ENCODE measurements around the gene FAM81B. TPM values are rescaled to one million over a fixed set of nuclear protein-coding genes. Genes with fewer than 3 reads are reported as not detected.
"Not testable (repeated sequence)": the region's sequence is repeated elsewhere in the genome, so short reads cannot be mapped to it uniquely, and the experiment has no call there.

Gene FAM81B
- total RNA-seq, 3 donors from 2014 or later (not counting 1 experiment from before 2014, with no cell fraction given) = not detected

DNA sequence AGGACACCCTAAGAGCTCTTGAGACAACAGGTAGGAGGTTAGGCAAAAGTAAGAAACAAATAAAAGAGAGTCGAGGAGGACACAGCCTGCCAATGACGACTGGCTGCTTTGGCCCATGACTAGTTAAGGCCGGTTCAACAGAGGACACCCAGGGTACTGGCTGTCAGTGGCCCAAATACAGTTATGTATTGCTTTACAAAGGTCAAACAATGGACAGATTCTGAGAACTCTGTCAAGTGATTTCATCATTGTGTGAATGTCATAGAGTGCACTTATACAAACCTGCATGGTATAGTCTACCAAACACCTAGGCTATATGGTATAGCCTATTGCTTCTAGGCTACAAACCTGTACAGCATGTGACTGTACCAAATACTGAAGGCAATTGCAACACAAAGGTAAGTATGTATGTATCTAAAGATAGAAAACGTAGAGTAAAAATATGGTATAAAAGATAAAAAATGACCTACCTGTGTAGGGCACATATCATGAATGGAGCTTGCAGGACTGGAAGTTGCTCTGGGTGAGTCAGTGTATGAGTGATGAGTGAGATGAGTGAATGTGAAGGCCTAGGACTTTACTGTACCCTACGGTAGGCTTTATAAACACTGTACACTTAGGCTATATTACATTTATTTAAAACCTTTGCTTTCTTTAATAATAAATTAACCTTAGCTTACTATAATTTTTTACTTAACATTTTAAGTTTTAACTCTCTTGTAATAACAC is 6.5 kb upstream of the FAM81B start:
- ATAC-seq (no peak), DNase-seq (no peak)
- H3K27me3 ChIP-seq (ENCODE audit: control insufficient read depth, insufficient read depth, low read length) = no peaks in the 10 kb centered on the region
- no peak overlapping the region for H3K4me3 Mint-ChIP-seq
- no peak overlapping the region for H3K4me3 ChIP-seq (ENCODE audit: low read length)
- H3K4me1 Mint-ChIP-seq = peaks cover 11 to 17% of the 10 kb centered on the region in 2 donors
- H3K9me3 ChIP-seq (ENCODE audit: control insufficient read depth, insufficient read depth, low read length) = no peaks in the 10 kb centered on the region
- TF ChIP-seq, protein P1, sequence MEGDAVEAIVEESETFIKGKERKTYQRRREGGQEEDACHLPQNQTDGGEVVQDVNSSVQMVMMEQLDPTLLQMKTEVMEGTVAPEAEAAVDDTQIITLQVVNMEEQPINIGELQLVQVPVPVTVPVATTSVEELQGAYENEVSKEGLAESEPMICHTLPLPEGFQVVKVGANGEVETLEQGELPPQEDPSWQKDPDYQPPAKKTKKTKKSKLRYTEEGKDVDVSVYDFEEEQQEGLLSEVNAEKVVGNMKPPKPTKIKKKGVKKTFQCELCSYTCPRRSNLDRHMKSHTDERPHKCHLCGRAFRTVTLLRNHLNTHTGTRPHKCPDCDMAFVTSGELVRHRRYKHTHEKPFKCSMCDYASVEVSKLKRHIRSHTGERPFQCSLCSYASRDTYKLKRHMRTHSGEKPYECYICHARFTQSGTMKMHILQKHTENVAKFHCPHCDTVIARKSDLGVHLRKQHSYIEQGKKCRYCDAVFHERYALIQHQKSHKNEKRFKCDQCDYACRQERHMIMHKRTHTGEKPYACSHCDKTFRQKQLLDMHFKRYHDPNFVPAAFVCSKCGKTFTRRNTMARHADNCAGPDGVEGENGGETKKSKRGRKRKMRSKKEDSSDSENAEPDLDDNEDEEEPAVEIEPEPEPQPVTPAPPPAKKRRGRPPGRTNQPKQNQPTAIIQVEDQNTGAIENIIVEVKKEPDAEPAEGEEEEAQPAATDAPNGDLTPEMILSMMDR (IDR thresholded peaks at IDR 0.05) = no peak
- H3K27me3 Mint-ChIP-seq (ENCODE audit: low read depth in 2 of 2) = no peaks in the 10 kb centered on the region
- no peaks in the 10 kb centered on the region for H3K36me3 ChIP-seq (ENCODE audit: control insufficient read depth, insufficient read depth, low read length)
- no peaks in the 10 kb centered on the region for H3K36me3 Mint-ChIP-seq
- 81% methylated on average over 4 of the region's 5 CpGs for WGBS (ENCODE audit: insufficient coverage)
- no peak overlapping the region for H3K27ac Mint-ChIP-seq
- H3K9me3 Mint-ChIP-seq = peaks cover 0 to 4% of the 10 kb centered on the region in 2 donors
- no peaks in the 10 kb centered on the region for H3K4me1 ChIP-seq (ENCODE audit: control insufficient read depth, insufficient read depth, low read length)
- H3K27ac ChIP-seq (ENCODE audit: low read length) = no peak overlapping the region
- intact Hi-C loops (cut with micrococcal nuclease) = no loop called here

DNA sequence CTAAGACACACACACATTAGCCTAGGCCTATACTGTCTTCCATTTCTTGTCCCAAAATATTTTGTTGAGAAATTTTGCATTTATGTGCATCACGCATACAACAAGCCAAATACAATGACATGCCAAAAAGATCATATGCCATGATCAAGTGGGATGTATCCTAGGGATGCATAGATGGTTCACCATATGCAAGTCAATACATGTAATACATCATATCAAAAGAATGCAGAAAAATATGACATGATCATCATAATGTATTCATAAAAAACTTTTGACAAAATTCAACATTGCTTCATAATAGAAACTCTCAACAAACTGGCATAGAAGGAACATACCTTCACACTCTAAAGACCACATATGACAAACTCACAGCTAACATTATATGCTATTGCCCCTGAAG is 5.8 kb upstream of the FAM81B start:
- no peak for ATAC-seq
- Mint-ChIP-seq H3K27ac (no peak overlapping the region), H3K27me3 (ENCODE audit: low read depth in 2 of 2) (no peaks in the 10 kb centered on the region), H3K4me3 (no peak overlapping the region), H3K36me3 (no peaks in the 10 kb centered on the region), H3K4me1 (peaks cover 4 to 10% of the 10 kb centered on the region in 2 donors), H3K9me3 (peaks cover 0 to 3% of the 10 kb centered on the region in 2 donors)
- DNase-seq = no peak
- Histone ChIP-seq H3K27ac (ENCODE audit: low read length) (no peak overlapping the region), H3K9me3 (ENCODE audit: control insufficient read depth, insufficient read depth, low read length) (no peaks in the 10 kb centered on the region), H3K4me1 (ENCODE audit: control insufficient read depth, insufficient read depth, low read length) (no peaks in the 10 kb centered on the region), H3K4me3 (ENCODE audit: low read length) (no peak overlapping the region), H3K36me3 (ENCODE audit: control insufficient read depth, insufficient read depth, low read length) (no peaks in the 10 kb centered on the region), H3K27me3 (ENCODE audit: control insufficient read depth, insufficient read depth, low read length) (no peaks in the 10 kb centered on the region)
- intact Hi-C loops (cut with micrococcal nuclease) = no loop called here
- TF ChIP-seq, protein P1 (IDR thresholded peaks at IDR 0.05) = no peak
- 100% methylated on average over 1 of the region's 1 CpG for whole genome bisulfite sequencing (ENCODE audit: insufficient coverage)

DNA sequence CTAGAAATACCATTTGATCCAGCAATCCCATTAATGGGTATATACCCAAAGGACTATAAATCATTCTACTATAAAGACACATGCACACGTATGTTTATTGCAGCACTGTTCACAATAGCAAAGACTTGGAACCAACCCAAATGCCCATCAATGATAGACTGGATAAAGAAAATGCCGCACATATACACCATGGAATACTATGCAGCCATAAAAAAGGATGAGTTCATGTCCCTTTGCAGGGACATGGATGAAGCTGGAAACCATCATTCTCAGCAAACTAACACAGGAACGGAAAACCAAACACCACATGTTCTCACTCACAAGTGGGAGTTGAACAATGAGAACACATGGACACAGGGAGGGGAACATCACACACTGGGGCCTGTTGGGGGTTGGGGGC is 799 bp downstream of the FAM81B start:
- ATAC-seq; H3K36me3 Mint-ChIP-seq; H3K27me3 ChIP-seq (ENCODE audit: control insufficient read depth, insufficient read depth, low read length); H3K36me3 ChIP-seq (ENCODE audit: control insufficient read depth, insufficient read depth, low read length); DNase-seq; intact Hi-C loops (cut with micrococcal nuclease); H3K9me3 ChIP-seq (ENCODE audit: control insufficient read depth, insufficient read depth, low read length); H3K4me1 ChIP-seq (ENCODE audit: control insufficient read depth, insufficient read depth, low read length); H3K9me3 Mint-ChIP-seq; H3K4me3 ChIP-seq (ENCODE audit: low read length); H3K4me1 Mint-ChIP-seq; H3K27me3 Mint-ChIP-seq (ENCODE audit: low read depth in 2 of 2); H3K4me3 Mint-ChIP-seq; H3K27ac Mint-ChIP-seq; H3K27ac ChIP-seq (ENCODE audit: low read length): not testable (repeated sequence)
- WGBS (ENCODE audit: insufficient coverage) = 94% methylated on average over 2 of the region's 3 CpGs

DNA sequence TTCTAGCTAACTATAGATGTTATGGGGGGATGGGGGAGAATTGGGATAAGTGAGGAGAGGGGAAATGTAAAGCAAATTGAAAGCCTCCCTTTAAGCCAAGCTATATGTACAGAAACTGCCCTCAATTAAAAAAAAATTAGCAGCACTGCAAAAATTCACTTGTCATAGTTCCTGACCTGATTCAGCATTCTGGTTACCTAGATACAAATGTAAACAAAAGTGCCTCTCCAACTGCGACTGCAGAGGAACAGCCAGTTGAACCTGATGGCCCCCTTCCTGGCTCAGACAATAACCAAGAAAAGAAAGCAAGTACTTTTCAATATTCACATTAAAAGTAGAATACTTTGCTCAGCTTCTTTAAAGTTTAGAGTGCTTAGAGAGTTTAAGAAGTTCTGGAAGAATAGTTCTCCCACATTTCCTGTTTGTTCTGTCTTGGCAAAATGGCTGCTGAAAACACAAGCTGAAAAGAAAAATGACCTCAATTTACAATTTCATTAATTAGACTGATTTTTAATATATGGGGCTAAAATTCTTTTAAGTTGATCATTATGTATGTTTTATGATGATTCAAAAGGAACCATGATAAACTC is 1.5 kb downstream of the FAM81B start:
- H3K27me3 ChIP-seq (ENCODE audit: control insufficient read depth, insufficient read depth, low read length) = no peaks in the 10 kb centered on the region
- peaks cover 0 to 3% of the 10 kb centered on the region in 2 donors for H3K27me3 Mint-ChIP-seq (ENCODE audit: low read depth in 2 of 2)
- H3K4me1 Mint-ChIP-seq = no peaks in the 10 kb centered on the region
- ATAC-seq (no peak), DNase-seq (no peak)
- H3K36me3 ChIP-seq (ENCODE audit: control insufficient read depth, insufficient read depth, low read length) = no peaks in the 10 kb centered on the region
- 0% methylated on average over 1 of the region's 1 CpG for WGBS (ENCODE audit: insufficient coverage)
- H3K27ac ChIP-seq (ENCODE audit: low read length) = no peak overlapping the region
- H3K4me3 Mint-ChIP-seq = no peak overlapping the region
- H3K4me3 ChIP-seq (ENCODE audit: low read length) = no peak overlapping the region
- no peaks in the 10 kb centered on the region for H3K36me3 Mint-ChIP-seq
- intact Hi-C loops (cut with micrococcal nuclease) = no loop called here
- no peak overlapping the region for H3K27ac Mint-ChIP-seq
- H3K9me3 Mint-ChIP-seq = no peaks in the 10 kb centered on the region
- H3K4me1 ChIP-seq (ENCODE audit: control insufficient read depth, insufficient read depth, low read length) = no peaks in the 10 kb centered on the region
- no peaks in the 10 kb centered on the region for H3K9me3 ChIP-seq (ENCODE audit: control insufficient read depth, insufficient read depth, low read length)
- TF ChIP-seq, protein P1 (IDR thresholded peaks at IDR 0.05) = no peak
